ENCODE results near the gene PYCR2. TPM values are rescaled to one million over a fixed set of nuclear protein-coding genes. Genes with fewer than 3 reads are reported as not detected.
"Not testable (repeated sequence)": the region's sequence is repeated elsewhere in the genome, so short reads cannot be mapped to it uniquely, and the experiment has no call there.

The PYCR2 gene
- polyA plus RNA-seq, 2 donors = 38.2 to 41.5 TPM

DNA sequence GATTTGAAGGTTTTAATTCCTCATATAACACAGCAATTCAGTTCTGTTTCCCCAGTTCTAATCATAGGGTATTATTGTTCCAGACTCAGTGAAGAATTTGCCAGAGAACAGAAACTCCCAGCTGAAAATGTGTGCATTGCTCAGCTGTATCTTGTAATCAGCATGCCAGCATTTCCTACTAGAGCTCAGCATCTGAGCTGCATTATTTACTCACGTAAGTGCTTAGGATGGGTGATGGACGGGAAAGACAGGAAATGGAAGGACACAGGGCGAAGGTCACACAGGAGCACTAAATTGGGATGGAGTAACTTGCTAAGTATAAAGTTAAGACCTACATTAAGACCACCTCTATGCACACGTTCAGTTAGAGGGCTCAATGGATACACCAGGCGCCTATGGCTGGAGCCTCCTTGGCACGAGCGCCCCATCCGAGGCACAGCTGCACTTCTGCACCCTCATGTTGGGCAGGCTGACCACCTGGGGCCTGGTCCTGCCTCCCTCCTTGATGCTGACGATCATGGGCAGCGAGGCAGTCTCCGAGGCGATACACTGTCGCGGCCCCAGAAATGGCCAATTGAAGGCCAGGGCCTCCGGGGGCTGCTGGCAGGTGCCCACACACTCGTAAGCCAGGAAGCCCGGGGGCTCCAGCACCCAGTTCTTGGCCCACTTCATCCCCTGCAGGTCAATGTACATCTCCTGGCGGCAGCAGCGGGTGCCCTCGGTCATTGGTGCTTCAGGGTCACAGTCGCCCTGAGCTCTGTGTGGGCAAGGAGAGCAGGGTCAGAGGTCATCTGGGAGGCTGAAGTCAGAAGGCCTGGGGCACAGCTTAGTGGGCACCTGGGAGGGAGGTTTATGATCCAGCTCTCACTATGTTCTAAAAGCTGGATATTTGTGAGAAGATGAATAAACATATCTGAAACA is 13.3 kb upstream of the PYCR2 start:
- Histone ChIP-seq H3K27ac (ENCODE audit: low read depth in 2 of 2, low read length in 1 of 2) (no peak overlapping the region), H3K4me3 (ENCODE audit: low read depth in 1 of 2, low read length in 2 of 2) (no peak overlapping the region), H3K9me3 (ENCODE audit: control insufficient read depth in 2 of 2, insufficient read depth in 1 of 2, low read depth in 1 of 2, low read length in 1 of 2) (no peaks in the 10 kb centered on the region), H3K27me3 (ENCODE audit: control insufficient read depth in 1 of 2, insufficient read depth in 2 of 2, low read length in 2 of 2) (no peaks in the 10 kb centered on the region), H3K36me3 (ENCODE audit: control insufficient read depth in 2 of 2, insufficient read depth in 2 of 2, low read length in 1 of 2) (no peaks in the 10 kb centered on the region), H3K4me1 (ENCODE audit: control insufficient read depth in 2 of 2, insufficient read depth in 2 of 2, low read length in 1 of 2) (peaks cover 0 to 2% of the 10 kb centered on the region in 2 donors)
- 93 to 95% methylated on average over 21 of the region's 21 CpGs for WGBS, 2 donors

DNA sequence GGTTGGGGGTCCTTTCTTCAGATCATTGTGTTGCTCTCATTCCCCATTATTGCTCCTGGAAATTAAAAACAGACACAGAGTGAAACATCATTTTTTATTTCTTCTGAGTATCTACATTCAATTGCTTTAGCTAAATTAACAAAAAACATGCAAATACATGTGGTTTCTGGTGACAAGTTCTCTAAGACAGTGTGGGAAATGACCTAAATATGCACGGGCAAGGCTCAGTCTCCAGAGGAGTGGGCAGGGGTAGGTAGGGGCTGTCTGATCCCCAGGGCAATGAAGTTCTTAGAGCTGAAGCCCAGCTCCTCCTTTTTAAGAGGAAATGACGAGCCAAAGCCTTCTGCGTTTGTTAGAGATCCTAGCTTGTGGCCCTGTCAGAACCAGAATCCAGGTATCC is 12.5 kb upstream of the PYCR2 start:
- Histone ChIP-seq H3K27me3 (ENCODE audit: control insufficient read depth in 1 of 2, insufficient read depth in 2 of 2, low read length in 2 of 2) (no peaks in the 10 kb centered on the region), H3K9me3 (ENCODE audit: control insufficient read depth in 2 of 2, insufficient read depth in 1 of 2, low read depth in 1 of 2, low read length in 1 of 2) (no peaks in the 10 kb centered on the region), H3K27ac (ENCODE audit: low read depth in 2 of 2, low read length in 1 of 2) (no peak overlapping the region), H3K4me3 (ENCODE audit: low read depth in 1 of 2, low read length in 2 of 2) (no peak overlapping the region), H3K4me1 (ENCODE audit: control insufficient read depth in 2 of 2, insufficient read depth in 2 of 2, low read length in 1 of 2) (peaks cover 0 to 2% of the 10 kb centered on the region in 2 donors), H3K36me3 (ENCODE audit: control insufficient read depth in 2 of 2, insufficient read depth in 2 of 2, low read length in 1 of 2) (no peaks in the 10 kb centered on the region)
- 65 to 72% methylated on average over 3 of the region's 3 CpGs for WGBS, 2 donors

DNA sequence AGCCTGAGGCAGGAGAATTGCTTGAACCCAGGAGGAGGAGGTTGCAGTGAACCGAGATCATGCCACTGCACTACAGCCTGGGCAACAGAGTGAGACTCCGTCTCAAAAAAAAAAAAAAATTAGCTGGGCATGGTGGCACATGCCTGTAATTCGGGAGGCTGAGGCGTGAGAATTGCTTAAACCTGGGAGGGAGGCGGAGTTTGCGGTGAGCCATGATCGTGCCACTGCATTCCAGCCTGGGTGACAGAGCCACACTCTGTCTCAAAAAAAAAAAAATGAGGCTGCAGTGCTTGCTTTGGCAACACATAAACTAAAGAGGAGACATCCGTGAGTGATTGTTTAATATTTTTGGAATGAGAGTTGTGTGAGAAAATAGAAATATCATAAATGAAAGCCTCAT is 12.0 kb upstream of the PYCR2 start:
- not testable (repeated sequence) for H3K36me3 ChIP-seq (ENCODE audit: control insufficient read depth in 2 of 2, insufficient read depth in 2 of 2, low read length in 1 of 2); H3K27ac ChIP-seq (ENCODE audit: low read depth in 2 of 2, low read length in 1 of 2); H3K27me3 ChIP-seq (ENCODE audit: control insufficient read depth in 1 of 2, insufficient read depth in 2 of 2, low read length in 2 of 2); H3K9me3 ChIP-seq (ENCODE audit: control insufficient read depth in 2 of 2, insufficient read depth in 1 of 2, low read depth in 1 of 2, low read length in 1 of 2); H3K4me3 ChIP-seq (ENCODE audit: low read depth in 1 of 2, low read length in 2 of 2); H3K4me1 ChIP-seq (ENCODE audit: control insufficient read depth in 2 of 2, insufficient read depth in 2 of 2, low read length in 1 of 2)
- WGBS, 2 donors = 65 to 75% methylated on average over 8 of the region's 8 CpGs

DNA sequence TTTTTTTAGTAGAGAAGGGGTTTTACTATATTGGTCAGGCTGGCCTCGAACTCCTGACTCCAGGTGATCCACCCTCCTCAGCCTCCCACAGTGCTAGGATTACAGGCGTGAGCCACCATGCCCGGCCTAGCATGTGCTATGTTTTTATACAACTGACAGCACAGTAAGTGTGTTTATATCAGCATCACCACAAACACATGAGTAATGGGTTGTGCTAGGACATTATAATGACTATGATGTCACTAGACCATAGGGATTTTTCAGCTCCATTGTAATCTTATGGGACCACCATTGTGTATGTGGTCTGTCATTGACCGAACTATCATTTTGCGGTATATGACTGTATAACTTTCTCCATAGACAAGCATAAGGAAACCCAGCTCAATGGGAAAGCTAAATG is 10.7 kb upstream of the PYCR2 start:
- no peak overlapping the region for H3K4me3 ChIP-seq (ENCODE audit: low read depth in 1 of 2, low read length in 2 of 2)
- H3K27me3 ChIP-seq (ENCODE audit: control insufficient read depth in 1 of 2, insufficient read depth in 2 of 2, low read length in 2 of 2) = no peaks in the 10 kb centered on the region
- peaks cover 0 to 2% of the 10 kb centered on the region in 2 donors for H3K4me1 ChIP-seq (ENCODE audit: control insufficient read depth in 2 of 2, insufficient read depth in 2 of 2, low read length in 1 of 2)
- no peaks in the 10 kb centered on the region for H3K9me3 ChIP-seq (ENCODE audit: control insufficient read depth in 2 of 2, insufficient read depth in 1 of 2, low read depth in 1 of 2, low read length in 1 of 2)
- no peak overlapping the region for H3K27ac ChIP-seq (ENCODE audit: low read depth in 2 of 2, low read length in 1 of 2)
- WGBS, 2 donors = 95 to 96% methylated on average over 5 of the region's 5 CpGs
- H3K36me3 ChIP-seq (ENCODE audit: control insufficient read depth in 2 of 2, insufficient read depth in 2 of 2, low read length in 1 of 2) = no peaks in the 10 kb centered on the region

DNA sequence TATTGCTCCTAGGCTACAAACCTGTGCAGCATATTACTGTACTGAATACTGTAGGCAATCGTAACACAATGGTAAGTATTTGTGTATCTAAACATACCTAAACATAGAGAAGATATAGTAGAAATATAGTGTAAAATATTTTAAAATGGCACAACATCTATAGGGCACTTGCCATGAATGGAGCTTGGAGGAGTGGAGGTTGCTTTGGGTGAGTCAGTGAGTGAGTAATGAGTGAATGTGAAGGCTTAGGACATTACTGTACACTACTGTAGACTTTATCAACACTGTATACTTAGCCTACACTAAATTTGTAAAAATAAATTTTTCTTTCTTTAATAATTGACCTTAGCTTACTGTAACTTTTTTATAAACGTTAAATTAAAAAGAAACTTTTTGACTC is 9.0 kb upstream of the PYCR2 start:
- H3K9me3 ChIP-seq (ENCODE audit: control insufficient read depth in 2 of 2, insufficient read depth in 1 of 2, low read depth in 1 of 2, low read length in 1 of 2) = no peaks in the 10 kb centered on the region
- H3K36me3 ChIP-seq (ENCODE audit: control insufficient read depth in 2 of 2, insufficient read depth in 2 of 2, low read length in 1 of 2) = no peaks in the 10 kb centered on the region
- H3K4me3 ChIP-seq (ENCODE audit: low read depth in 1 of 2, low read length in 2 of 2) = no peak overlapping the region
- WGBS, 2 donors = 78 to 88% methylated on average over 2 of the region's 2 CpGs
- H3K4me1 ChIP-seq (ENCODE audit: control insufficient read depth in 2 of 2, insufficient read depth in 2 of 2, low read length in 1 of 2) = no peaks in the 10 kb centered on the region
- no peaks in the 10 kb centered on the region for H3K27me3 ChIP-seq (ENCODE audit: control insufficient read depth in 1 of 2, insufficient read depth in 2 of 2, low read length in 2 of 2)
- no peak overlapping the region for H3K27ac ChIP-seq (ENCODE audit: low read depth in 2 of 2, low read length in 1 of 2)

DNA sequence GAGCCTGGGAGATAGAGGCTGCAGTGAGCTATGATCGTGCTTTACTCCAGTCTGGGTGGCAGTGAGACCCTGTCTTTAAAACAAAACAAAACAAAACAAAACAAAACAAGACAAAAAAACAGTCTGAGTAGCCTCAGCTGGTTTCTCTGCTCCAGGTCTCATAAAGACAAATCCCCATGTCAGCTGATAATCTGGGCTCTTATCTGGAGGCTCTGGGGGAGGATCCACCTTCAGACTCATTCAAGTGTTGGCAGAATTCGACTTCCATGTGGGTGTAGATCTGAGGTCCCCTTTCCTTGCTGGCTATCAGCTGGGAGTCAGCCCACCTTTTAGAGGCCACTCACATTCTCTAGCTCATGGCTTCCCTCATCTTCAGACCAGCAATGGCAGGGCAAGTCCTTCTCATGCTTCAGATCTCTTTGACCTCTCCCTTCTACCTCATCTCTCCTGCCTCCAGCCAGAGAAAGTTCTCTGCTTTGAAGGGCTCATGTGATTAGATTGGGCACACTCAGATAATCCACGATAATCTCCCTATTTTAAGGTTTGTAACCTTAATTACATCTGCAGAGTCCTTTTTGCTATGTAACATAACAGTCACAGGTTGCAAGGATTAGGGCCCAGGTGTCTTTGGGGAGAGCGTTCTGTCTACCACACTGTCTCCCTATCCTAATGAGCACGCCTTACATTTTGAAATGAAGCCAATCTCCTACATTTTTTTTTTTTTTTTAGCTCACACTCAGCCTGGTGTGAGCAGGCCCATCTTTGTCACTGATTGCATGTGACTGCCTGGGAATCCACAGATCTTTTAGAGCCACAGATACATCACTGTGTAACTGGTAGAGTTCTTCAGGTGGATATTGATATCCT is 7.5 kb upstream of the PYCR2 start:
- H3K27ac ChIP-seq (ENCODE audit: low read depth in 2 of 2, low read length in 1 of 2) = no peak overlapping the region
- 81 to 89% methylated on average over 5 of the region's 5 CpGs for WGBS, 2 donors
- no peaks in the 10 kb centered on the region for H3K36me3 ChIP-seq (ENCODE audit: control insufficient read depth in 2 of 2, insufficient read depth in 2 of 2, low read length in 1 of 2)
- no peaks in the 10 kb centered on the region for H3K27me3 ChIP-seq (ENCODE audit: control insufficient read depth in 1 of 2, insufficient read depth in 2 of 2, low read length in 2 of 2)
- H3K4me3 ChIP-seq (ENCODE audit: low read depth in 1 of 2, low read length in 2 of 2) = no peak overlapping the region
- no peaks in the 10 kb centered on the region for H3K4me1 ChIP-seq (ENCODE audit: control insufficient read depth in 2 of 2, insufficient read depth in 2 of 2, low read length in 1 of 2)
- no peaks in the 10 kb centered on the region for H3K9me3 ChIP-seq (ENCODE audit: control insufficient read depth in 2 of 2, insufficient read depth in 1 of 2, low read depth in 1 of 2, low read length in 1 of 2)

DNA sequence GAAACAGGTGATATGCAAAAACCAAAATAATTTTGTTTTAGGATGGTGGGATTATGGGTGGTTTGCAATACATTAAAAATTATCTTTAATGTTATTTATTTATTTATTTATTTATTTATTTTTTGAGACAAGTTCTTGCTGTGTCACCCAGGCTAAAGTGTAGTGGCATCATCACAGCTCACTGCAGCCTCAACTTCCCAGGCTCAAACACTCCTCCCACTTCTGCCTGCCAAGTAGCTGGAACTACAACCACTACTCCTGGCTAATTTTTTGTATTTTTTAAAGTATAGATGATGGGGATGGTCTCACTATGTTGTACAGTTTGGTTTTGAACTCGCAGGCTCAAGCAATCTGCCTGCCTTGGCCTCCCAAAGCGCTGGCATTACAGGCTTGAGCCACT is 6.5 kb upstream of the PYCR2 start:
- H3K27ac ChIP-seq (ENCODE audit: low read depth in 2 of 2, low read length in 1 of 2) = no peak overlapping the region
- H3K4me1 ChIP-seq (ENCODE audit: control insufficient read depth in 2 of 2, insufficient read depth in 2 of 2, low read length in 1 of 2) = no peaks in the 10 kb centered on the region
- no peaks in the 10 kb centered on the region for H3K36me3 ChIP-seq (ENCODE audit: control insufficient read depth in 2 of 2, insufficient read depth in 2 of 2, low read length in 1 of 2)
- no peak overlapping the region for H3K4me3 ChIP-seq (ENCODE audit: low read depth in 1 of 2, low read length in 2 of 2)
- H3K9me3 ChIP-seq (ENCODE audit: control insufficient read depth in 2 of 2, insufficient read depth in 1 of 2, low read depth in 1 of 2, low read length in 1 of 2) = no peaks in the 10 kb centered on the region
- 92 to 98% methylated on average over 2 of the region's 2 CpGs for WGBS, 2 donors
- H3K27me3 ChIP-seq (ENCODE audit: control insufficient read depth in 1 of 2, insufficient read depth in 2 of 2, low read length in 2 of 2) = no peaks in the 10 kb centered on the region

DNA sequence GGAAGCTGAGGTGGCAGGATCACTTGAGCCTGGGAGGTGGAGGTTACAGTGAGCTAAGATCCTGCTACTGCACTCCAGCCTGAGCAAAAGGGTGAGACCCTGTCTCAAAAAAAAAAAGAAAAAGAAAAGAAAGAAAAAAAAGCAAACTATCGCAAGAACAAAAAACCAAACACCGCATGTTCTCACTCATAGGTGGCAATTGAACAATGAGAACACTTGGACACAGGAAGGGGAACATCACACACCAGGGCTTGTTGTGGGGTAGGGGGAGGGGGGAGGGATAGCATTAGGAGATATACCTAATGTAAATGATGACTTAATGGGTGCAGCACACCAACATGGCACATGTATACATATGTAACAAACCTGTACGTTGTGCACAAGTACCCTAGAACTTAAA is 5.4 kb upstream of the PYCR2 start:
- not testable (repeated sequence) for H3K4me3 ChIP-seq (ENCODE audit: low read depth in 1 of 2, low read length in 2 of 2); H3K9me3 ChIP-seq (ENCODE audit: control insufficient read depth in 2 of 2, insufficient read depth in 1 of 2, low read depth in 1 of 2, low read length in 1 of 2); H3K27ac ChIP-seq (ENCODE audit: low read depth in 2 of 2, low read length in 1 of 2); H3K27me3 ChIP-seq (ENCODE audit: control insufficient read depth in 1 of 2, insufficient read depth in 2 of 2, low read length in 2 of 2); H3K4me1 ChIP-seq (ENCODE audit: control insufficient read depth in 2 of 2, insufficient read depth in 2 of 2, low read length in 1 of 2); H3K36me3 ChIP-seq (ENCODE audit: control insufficient read depth in 2 of 2, insufficient read depth in 2 of 2, low read length in 1 of 2)
- 96% methylated on average over 3 of the region's 3 CpGs for WGBS, 2 donors

DNA sequence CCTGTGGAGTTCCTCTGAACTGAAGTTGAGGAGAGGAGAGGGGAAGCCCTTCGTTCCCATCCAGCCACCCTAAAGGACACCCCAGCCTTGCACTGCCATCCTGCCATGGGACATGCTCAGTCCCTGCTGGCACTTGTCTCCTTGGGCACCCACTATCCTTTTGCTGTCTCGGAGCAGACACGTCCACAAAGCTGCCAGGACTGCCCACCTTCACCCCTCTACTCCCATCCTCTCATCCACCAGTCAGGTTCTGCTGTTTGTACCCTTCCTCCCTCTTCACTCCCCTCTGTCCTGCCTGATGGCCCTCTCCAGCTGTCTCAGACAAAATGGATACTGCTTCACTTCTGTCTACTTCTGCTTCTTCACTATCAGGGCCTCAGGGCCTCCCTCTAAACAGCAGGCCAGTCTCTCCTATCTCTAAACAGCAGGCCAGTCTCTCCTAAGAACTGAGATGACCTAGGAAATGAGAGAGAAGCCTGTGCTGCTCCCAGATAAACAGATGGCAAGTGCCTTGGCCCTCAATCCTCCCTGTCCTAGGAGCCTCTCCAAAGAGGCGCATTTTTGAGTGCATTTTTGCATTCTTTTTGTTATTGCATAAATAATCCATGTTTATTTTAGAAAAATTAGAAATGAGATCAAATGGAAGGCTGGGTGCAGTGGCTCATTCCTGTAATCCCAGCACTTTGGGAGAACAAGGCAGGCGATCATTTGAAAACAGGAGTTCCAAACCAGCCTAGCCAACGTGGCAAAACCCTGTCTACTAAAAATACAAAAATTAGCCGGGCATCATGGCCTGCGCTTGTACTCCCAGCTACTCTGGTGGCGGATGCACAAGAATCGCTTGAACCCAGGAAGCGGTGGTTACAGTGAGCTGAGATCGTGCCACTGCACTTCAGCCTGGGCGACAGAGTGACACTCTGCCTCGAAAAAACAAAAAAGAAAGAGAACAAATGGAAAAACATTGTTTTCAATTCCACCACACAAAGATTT is 4.4 kb upstream of the PYCR2 start:
- Histone ChIP-seq H3K9me3 (ENCODE audit: control insufficient read depth in 2 of 2, insufficient read depth in 1 of 2, low read depth in 1 of 2, low read length in 1 of 2) (no peaks in the 10 kb centered on the region), H3K36me3 (ENCODE audit: control insufficient read depth in 2 of 2, insufficient read depth in 2 of 2, low read length in 1 of 2) (no peaks in the 10 kb centered on the region), H3K4me3 (ENCODE audit: low read depth in 1 of 2, low read length in 2 of 2) (no peak overlapping the region), H3K4me1 (ENCODE audit: control insufficient read depth in 2 of 2, insufficient read depth in 2 of 2, low read length in 1 of 2) (no peaks in the 10 kb centered on the region), H3K27ac (ENCODE audit: low read depth in 2 of 2, low read length in 1 of 2) (no peak overlapping the region), H3K27me3 (ENCODE audit: control insufficient read depth in 1 of 2, insufficient read depth in 2 of 2, low read length in 2 of 2) (no peaks in the 10 kb centered on the region)
- WGBS, 2 donors = 82 to 84% methylated on average over 14 of the region's 14 CpGs
